ENCODE measurements around the gene STKLD1. TPM values are rescaled to one million over a fixed set of nuclear protein-coding genes. Genes with fewer than 3 reads are reported as not detected.

STKLD1 gene
- total RNA-seq, 4 donors from 2014 or later: 0.54 to 7.0 (median 3.7) TPM; not detected in 1

- H3K4me3 ChIP-seq (ENCODE audit: low read depth, poor library complexity, severe bottlenecking): no peak overlapping the region
- DNase-seq (ENCODE audit: low spot score in 2 of 2): no peak
- 56 to 74% methylated on average over 11 of the region's 11 CpGs for WGBS, 2 donors
- no peak for TF ChIP-seq CTCF (IDR thresholded peaks at IDR 0.05)
- TF ChIP-seq POLR2A (IDR thresholded peaks at IDR 0.05): no peak
- intact Hi-C loops (cut with DNase I; ENCODE audit: low total_unique reads): no loop called here
These were observed 77.5 kb downstream of the STKLD1 start for GRCh38 chr9:133453651-133454050.

- TF ChIP-seq POLR2A (IDR thresholded peaks at IDR 0.05) (no peak), CTCF (IDR thresholded peaks at IDR 0.05) (no peak)
- WGBS, 2 donors: 85 to 97% methylated on average over 5 to 16 of the region's 19 CpGs
- intact Hi-C loops (cut with DNase I; ENCODE audit: low total_unique reads): no loop called here
- no peak overlapping the region for H3K4me3 ChIP-seq (ENCODE audit: low read depth, poor library complexity, severe bottlenecking)
- no peak for DNase-seq (ENCODE audit: low spot score in 2 of 2)
These were observed 78.2 kb downstream of the STKLD1 start for GRCh38 chr9:133454325-133454724.

GRCh38 chr9:133454943-133455673 lies 78.9 kb downstream of the STKLD1 start:
- TF ChIP-seq POLR2A (IDR thresholded peaks at IDR 0.05): no peak
- no peak for TF ChIP-seq CTCF (IDR thresholded peaks at IDR 0.05)
- H3K4me3 ChIP-seq (ENCODE audit: low read depth, poor library complexity, severe bottlenecking): no peak overlapping the region
- WGBS, 2 donors: 84 to 91% methylated on average over 8 to 19 of the region's 20 CpGs
- intact Hi-C loops (cut with DNase I; ENCODE audit: low total_unique reads): no loop called here
- no peak for DNase-seq (ENCODE audit: low spot score in 2 of 2)

Other genes with a start within 250 kb of the STKLD1 start
- gene GBGT1, start 212.5 kb upstream of the STKLD1 start, total RNA-seq: 10 to 100 TPM in 1 of 4 donors, 1 to 10 TPM in 3; 3.6 to 13.5 (median 5.3) TPM
- 10 to 100 TPM in 2 of 4 donors, not detected in 2; 11.4 to 13.0 TPM for gene OBP2B, start 167.1 kb upstream of the STKLD1 start, total RNA-seq
- 10 to 100 TPM in 2 of 4 donors, 1 to 10 TPM in 2; 1.4 to 18.4 (median 11.5) TPM for gene ABO, start 101.2 kb upstream of the STKLD1 start, total RNA-seq
- gene SURF6, start 40.2 kb upstream of the STKLD1 start, total RNA-seq: 10 to 100 TPM; 21.7 to 37.4 (median 27.4) TPM
- 10 to 100 TPM; 12.3 to 31.1 (median 26.9) TPM for gene MED22, start 28.2 kb upstream of the STKLD1 start, total RNA-seq
- 1,000 to 10,000 TPM; 2,005 to 2,991 (median 2,631) TPM for gene RPL7A, start 28.1 kb upstream of the STKLD1 start, total RNA-seq
- 10 to 100 TPM; 20.1 to 54.3 (median 36.3) TPM for gene SURF1, start 19.9 kb upstream of the STKLD1 start, total RNA-seq
- 10 to 100 TPM; 31.2 to 40.7 (median 35.4) TPM for gene SURF2, start 19.8 kb upstream of the STKLD1 start, total RNA-seq
- gene SURF4, start 306 bp upstream of the STKLD1 start, total RNA-seq: 100 to 1,000 TPM in 2 of 4 donors, 10 to 100 TPM in 2; 84.2 to 114 (median 100) TPM
- gene REXO4, start 41.6 kb downstream of the STKLD1 start, total RNA-seq: 10 to 100 TPM; 18.8 to 26.5 (median 24.6) TPM
- 1 to 10 TPM; 1.1 to 2.7 (median 1.8) TPM for gene ADAMTS13, start 46.0 kb downstream of the STKLD1 start, total RNA-seq
- gene CACFD1, start 83.6 kb downstream of the STKLD1 start, total RNA-seq: 10 to 100 TPM in 1 of 4 donors, 1 to 10 TPM in 3; 4.1 to 10.6 (median 8.0) TPM
- 1 to 10 TPM in 1 of 4 donors, under 1 TPM in 1, not detected in 2; 0.54 to 1.0 TPM for gene SLC2A6, start 102.7 kb downstream of the STKLD1 start, total RNA-seq
- not detected for gene MYMK, start 148.6 kb downstream of the STKLD1 start, total RNA-seq
- 1 to 10 TPM in 1 of 4 donors, under 1 TPM in 2, not detected in 1; 0.08 to 1.5 (median 0.32) TPM for gene ADAMTSL2, start 158.3 kb downstream of the STKLD1 start, total RNA-seq
- not detected for gene FAM163B, start 233.0 kb downstream of the STKLD1 start, total RNA-seq

Data from lower leg skin (tissue), 4 donors.